Muscle layer of colon (tissue), 2 donors: ENCODE measurements around the gene DCDC2B.
"Not testable (repeated sequence)": the region's sequence is repeated elsewhere in the genome, so short reads cannot be mapped to it uniquely, and the experiment has no call there.

Source experiments
- H3K27ac ChIP-seq: one replicate; pipeline ENCODE4 v1.7.0; 2013; ENCODE audit warnings: low read depth, mild to moderate bottlenecking, low read length, moderate library complexity
- H3K27me3 ChIP-seq, 2 donors: one replicate each; pipeline ENCODE4 v1.7.0; 2013; ENCODE audit warnings: low read length in 2 of 2, mild to moderate bottlenecking in 2 of 2; ENCODE audit not compliant: insufficient read depth in 2 of 2, control insufficient read depth in 1 of 2
- H3K36me3 ChIP-seq: one replicate; pipeline ENCODE4 v1.7.0; 2013; ENCODE audit warnings: mild to moderate bottlenecking, low read length; ENCODE audit not compliant: insufficient read depth
- H3K4me1 ChIP-seq: one replicate; pipeline ENCODE4 v1.7.0; 2013; ENCODE audit warnings: mild to moderate bottlenecking, low read length; ENCODE audit not compliant: insufficient read depth
- H3K4me3 ChIP-seq, 2 donors: one replicate each; pipeline ENCODE4 v1.7.0; 2013; ENCODE audit warnings: low read length in 2 of 2, low read depth in 1 of 2, mild to moderate bottlenecking in 1 of 2, moderate library complexity in 1 of 2
- H3K9ac ChIP-seq: one replicate; pipeline ENCODE4 v1.7.0; 2013; ENCODE audit warnings: low read length
- H3K9me3 ChIP-seq: one replicate; pipeline ENCODE4 v1.7.0; 2013; ENCODE audit warnings: mild to moderate bottlenecking, low read length
- donor health status: abdominal sarcoma.
- donor health status: Adenocarcinoma of cecum.

The DCDC2B gene

DNA sequence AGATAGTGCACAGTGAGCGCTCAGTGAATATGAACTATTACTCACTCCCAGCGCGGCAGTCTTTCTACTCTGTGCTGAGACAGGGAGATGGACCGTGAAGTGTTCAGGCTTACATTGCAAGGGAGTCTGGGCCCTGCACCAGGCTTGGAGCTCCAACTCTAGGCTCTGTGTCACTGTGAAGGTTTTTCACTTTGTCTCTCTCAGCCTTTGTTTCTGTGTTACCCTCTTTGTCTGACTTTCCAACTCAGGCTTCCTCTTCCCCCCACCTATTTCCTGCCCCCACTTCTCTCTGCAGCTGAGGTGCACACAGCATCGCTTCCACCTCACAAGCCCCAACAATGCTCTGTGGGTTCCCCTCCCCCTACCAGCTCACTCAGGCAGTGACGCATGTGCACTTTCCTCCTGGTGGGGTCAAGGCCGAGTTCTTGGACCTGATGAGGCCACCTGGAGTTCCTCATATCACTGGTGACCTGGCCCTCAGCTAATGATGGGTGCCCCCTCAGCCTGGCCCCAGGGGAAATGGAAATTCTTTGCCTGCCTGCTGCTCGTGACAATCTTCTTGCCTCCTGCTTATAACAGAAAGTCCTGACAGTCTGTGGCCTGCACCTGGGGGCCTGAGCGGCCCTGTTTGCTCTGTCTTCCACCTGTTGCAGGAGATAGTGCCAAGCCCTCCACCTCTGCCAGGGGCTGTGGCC is 41.1 kb downstream of the DCDC2B start:
- H3K27ac ChIP-seq = no peak overlapping the region
- no peaks in the 10 kb centered on the region for H3K9me3 ChIP-seq
- H3K27me3 ChIP-seq = no peaks in the 10 kb centered on the region
- no peak overlapping the region for H3K4me3 ChIP-seq
- peaks cover 27% of the 10 kb centered on the region for H3K4me1 ChIP-seq
- no peaks in the 10 kb centered on the region for H3K36me3 ChIP-seq
- no peak overlapping the region for H3K9ac ChIP-seq

DNA sequence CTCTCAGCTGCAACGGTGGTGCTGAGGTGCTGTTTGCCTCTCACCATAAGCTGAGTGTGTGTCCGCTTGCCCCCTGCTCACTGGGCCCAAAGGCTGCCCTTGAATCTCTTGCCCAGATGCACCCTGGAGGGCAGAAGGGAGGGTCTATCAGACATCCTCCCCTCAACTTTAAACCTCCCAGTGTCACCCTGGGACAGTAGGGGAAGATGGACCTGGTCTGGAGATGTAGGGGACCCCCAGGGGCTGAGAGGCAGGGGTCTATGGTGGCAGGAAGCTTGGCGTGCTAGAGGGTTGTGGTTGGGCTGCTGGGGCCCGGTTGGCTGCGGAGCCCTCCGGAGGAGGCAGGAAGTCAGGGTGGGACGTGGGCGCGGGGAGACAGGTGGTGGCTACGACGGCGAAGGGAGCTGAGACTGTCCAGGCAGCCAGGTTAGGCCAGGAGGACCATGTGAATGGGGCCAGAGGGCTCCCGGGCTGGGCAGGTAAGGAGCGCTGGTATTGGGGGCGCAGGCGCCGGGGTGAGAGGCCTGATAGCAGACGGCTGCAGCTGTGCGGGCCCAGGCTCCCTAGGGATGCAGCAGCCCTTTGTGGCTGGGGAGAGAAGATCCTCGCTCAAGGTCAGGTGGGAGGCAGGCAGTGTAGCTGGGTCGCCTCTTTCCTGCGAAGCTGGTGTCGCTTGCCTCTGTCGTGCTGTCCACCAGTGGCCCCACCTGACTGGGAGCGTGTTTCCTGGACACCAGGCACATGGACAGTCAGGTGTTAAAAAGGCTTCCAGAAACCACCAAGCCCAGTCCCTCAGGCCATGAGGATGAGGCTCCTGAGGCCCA is 42.2 kb downstream of the DCDC2B start, which contains the start of gene LCK:
TSS of gene LCK (plus strand) at position 373 of the 824 bp plus-strand sequence. CDS start 23,065 bp downstream, outside the sequence.
- Histone ChIP-seq H3K36me3 (no peaks in the 10 kb centered on the region), H3K27me3 (no peaks in the 10 kb centered on the region), H3K9me3 (no peaks in the 10 kb centered on the region), H3K4me1 (peaks cover 27% of the 10 kb centered on the region), H3K4me3 (no peak within 1 kb of the TSS), H3K9ac (no peak within 1 kb of the TSS), H3K27ac (no peak within 1 kb of the TSS)

DNA sequence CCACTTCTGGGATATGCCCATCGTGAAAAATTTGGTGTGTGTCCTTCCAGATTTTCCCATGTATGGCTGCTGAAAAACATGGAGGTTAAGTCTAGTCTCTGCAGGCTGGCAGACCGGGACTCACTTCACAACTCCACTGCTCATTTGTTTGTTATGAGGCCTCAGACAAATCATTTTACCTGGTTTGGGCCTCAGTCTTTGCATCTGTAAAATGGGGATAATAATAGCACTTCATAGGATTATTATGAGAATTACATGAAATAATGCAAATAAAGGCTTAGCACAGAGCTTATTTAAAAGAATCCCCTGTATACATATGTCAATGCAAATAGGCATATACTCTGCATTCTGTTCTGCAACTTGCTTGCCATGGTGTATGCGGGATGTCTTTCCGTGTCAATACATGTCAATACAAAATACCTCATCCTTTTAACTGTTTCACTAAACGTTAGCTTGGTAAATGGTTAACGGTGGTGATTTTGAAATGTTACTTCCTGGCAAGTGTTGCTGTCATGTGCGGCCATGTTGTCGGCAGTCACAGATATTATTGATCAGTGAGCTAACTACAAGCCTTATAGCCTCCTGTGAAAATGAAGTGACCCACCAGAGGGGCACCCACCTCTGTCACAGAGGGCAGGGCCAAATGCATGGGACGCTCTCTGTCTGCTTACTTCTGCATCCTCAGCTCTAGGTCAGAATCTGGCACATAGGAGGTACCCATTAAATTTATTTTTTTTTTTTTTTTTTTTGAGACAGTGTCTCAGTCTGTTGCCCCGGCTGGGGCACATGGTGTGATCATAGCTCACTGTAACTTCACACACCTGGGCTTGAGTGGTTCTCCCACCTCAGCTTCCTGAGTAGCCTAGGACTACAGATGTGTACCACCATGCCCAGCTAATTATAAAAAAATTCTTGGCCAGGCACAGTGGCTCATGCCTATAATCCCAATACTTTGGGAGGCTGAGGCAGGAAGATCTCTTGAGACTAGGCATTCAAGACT is 46.5 kb downstream of the DCDC2B start:
- Histone ChIP-seq H3K9me3 (no peaks in the 10 kb centered on the region), H3K4me3 (no peak overlapping the region), H3K27me3 (no peaks in the 10 kb centered on the region), H3K27ac (no peak overlapping the region), H3K4me1 (peaks cover 10% of the 10 kb centered on the region), H3K9ac (no peak overlapping the region), H3K36me3 (no peaks in the 10 kb centered on the region)

DNA sequence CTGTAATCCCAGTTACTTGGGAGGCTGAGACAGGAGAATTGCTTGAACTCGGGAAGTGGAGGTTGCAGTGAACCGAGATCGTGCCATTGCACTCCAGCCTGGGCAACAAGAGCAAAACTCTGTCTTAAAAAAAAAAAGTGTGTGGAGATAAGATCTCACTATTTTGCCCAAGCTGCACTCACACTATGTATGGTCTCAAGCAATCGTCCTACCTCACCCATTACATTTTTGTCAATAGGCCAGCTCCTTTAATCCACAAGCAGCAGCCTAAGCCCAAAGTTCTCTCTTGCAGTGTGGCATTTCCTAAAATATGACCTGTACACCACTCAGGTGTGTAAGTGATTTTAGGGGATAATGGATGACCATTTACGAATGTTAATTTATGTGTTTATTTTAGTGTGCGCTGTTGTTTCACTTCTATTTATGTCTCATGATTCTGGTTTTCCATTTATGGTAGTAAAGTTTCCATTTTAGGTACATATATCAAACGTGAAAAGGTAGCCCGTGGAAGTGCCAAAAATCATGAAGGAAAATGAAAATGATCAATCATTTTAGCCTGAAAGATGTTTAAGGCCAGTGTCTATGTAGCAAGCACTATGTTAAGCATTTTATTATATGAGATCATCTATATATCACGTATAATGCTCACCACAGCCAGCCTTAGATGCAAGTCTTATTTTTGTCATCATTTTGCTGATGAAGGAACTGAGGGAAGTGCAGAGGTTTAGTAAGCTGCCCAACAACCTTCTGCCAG is 47.8 kb downstream of the DCDC2B start:
- no peak overlapping the region for H3K4me3 ChIP-seq
- H3K36me3 ChIP-seq = no peaks in the 10 kb centered on the region
- peaks cover 10% of the 10 kb centered on the region for H3K4me1 ChIP-seq
- H3K9ac ChIP-seq = no peak overlapping the region
- no peaks in the 10 kb centered on the region for H3K27me3 ChIP-seq
- no peaks in the 10 kb centered on the region for H3K9me3 ChIP-seq
- H3K27ac ChIP-seq = no peak overlapping the region

DNA sequence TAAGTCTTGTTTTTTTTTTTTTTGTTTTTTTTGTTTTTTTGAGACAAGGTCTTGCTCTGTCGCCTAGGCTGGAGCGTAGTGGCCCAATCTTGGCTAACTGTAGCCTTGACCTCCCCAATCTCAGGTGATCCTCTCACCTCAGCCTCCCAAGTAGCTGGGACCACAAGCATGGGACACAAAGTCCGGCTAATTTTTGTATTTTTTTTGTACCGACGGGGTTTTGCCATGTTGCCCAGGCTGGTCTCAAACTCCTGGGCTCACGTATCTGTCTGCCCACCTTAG is 48.3 kb downstream of the DCDC2B start:
- H3K36me3 ChIP-seq = no peaks in the 10 kb centered on the region
- H3K27me3 ChIP-seq = no peaks in the 10 kb centered on the region
- H3K9me3 ChIP-seq = no peaks in the 10 kb centered on the region
- no peak overlapping the region for H3K27ac ChIP-seq
- H3K4me1 ChIP-seq = peaks cover 10% of the 10 kb centered on the region
- no peak overlapping the region for H3K4me3 ChIP-seq
- no peak overlapping the region for H3K9ac ChIP-seq

DNA sequence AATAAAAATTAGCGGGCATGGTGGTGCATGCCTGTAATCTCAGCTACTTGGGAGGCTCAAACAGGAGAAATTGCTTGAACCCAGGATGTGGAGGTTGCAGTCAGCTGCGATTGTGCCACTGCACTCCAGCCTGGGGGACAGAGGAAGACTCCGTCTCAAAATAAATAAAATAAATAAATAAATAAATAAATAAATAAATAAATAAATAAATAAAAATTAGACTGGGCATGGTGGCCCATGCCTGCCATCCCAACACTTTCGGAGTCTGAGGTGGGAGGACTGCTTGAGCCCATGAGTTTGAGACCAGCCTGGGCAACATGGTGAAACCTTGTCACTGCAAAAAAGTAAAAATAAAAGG is 54.3 kb downstream of the DCDC2B start:
- H3K36me3 ChIP-seq, H3K4me3 ChIP-seq, H3K9me3 ChIP-seq, H3K4me1 ChIP-seq, H3K27ac ChIP-seq, H3K27me3 ChIP-seq, H3K9ac ChIP-seq: not testable (repeated sequence)

DNA sequence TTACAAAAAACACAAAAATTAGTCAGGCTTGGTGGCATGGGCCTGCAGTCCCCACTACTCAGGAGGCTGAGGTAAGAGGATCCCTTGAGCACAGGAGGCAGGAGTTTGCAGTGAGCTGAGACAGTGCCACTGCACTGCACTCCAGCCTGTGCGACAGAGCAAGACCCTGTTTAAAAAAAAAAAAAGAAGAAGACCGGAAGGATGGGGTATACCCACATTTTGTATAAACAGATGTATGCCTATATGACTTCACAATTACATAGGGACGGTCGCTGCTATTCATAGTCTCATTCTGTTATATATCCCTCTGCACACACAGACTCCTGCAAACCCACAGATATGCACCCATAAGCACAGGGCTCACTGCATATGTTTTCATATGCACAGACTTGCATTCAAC is 54.9 kb downstream of the DCDC2B start:
- no peak overlapping the region for H3K4me3 ChIP-seq
- H3K9ac ChIP-seq = no peak overlapping the region
- no peaks in the 10 kb centered on the region for H3K27me3 ChIP-seq
- H3K4me1 ChIP-seq = no peaks in the 10 kb centered on the region
- H3K9me3 ChIP-seq = no peaks in the 10 kb centered on the region
- no peak overlapping the region for H3K27ac ChIP-seq
- no peaks in the 10 kb centered on the region for H3K36me3 ChIP-seq
